22Rv1 (cell line): ENCODE data around the gene KAZN.

Experiments used
- ZFX ChIP-seq: fragments of 450-650 bp; IDR thresholded peaks from 2 replicates; pipeline ENCODE4 v1.6.1; 2017; ENCODE audit warnings: antibody characterized with exemption, borderline replicate concordance
- TF ChIP-seq, protein P1 (sequence below): fragments of 450-650 bp; IDR thresholded peaks from 2 replicates; pipeline ENCODE4 v1.5.1; 2017; ENCODE audit warnings: mild to moderate bottlenecking

DNA sequence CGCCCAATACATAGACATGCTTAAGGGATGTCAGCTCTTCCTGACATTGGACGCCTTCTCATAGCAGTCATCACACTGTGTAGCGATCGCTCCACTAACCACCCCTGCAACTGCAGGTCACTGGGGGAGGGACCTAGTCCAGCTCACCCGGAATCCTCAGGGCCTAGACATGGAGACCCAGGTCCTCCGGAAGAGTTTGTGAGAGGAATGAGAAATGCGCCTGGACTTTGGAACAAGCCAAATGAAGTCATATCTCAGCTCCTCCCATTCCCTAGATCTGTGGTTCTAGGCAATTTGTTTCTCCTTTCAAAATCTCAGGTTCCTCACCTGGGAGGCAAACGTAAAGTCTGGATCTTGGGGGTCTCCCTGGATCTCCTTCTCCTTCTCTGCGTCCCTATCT lies 253.3 kb downstream of the KAZN start:
- TF ChIP-seq, protein P1, sequence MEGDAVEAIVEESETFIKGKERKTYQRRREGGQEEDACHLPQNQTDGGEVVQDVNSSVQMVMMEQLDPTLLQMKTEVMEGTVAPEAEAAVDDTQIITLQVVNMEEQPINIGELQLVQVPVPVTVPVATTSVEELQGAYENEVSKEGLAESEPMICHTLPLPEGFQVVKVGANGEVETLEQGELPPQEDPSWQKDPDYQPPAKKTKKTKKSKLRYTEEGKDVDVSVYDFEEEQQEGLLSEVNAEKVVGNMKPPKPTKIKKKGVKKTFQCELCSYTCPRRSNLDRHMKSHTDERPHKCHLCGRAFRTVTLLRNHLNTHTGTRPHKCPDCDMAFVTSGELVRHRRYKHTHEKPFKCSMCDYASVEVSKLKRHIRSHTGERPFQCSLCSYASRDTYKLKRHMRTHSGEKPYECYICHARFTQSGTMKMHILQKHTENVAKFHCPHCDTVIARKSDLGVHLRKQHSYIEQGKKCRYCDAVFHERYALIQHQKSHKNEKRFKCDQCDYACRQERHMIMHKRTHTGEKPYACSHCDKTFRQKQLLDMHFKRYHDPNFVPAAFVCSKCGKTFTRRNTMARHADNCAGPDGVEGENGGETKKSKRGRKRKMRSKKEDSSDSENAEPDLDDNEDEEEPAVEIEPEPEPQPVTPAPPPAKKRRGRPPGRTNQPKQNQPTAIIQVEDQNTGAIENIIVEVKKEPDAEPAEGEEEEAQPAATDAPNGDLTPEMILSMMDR = no peak
- no peak for TF ChIP-seq ZFX
